Colonic mucosa (tissue), 4 donors: Measurements from ENCODE around the gene FBXO11. TPM values are rescaled to one million over a fixed set of nuclear protein-coding genes. Genes with fewer than 3 reads are reported as not detected.

Experiments used
- DNase-seq: peaks from one replicate; pipeline ENCODE4 v3.0.0-alpha.2; 2020
- H3K27ac ChIP-seq: fragments of 200-600 bp; one replicate; pipeline ENCODE4 v1.8.0; 2021
- H3K27me3 ChIP-seq: fragments of 200-600 bp; one replicate; pipeline ENCODE4 v1.8.0; 2021
- H3K36me3 ChIP-seq: fragments of 200-600 bp; one replicate; pipeline ENCODE4 v1.8.0; 2021
- H3K4me1 ChIP-seq: fragments of 200-600 bp; one replicate; pipeline ENCODE4 v1.8.0; 2021; ENCODE audit warnings: mild to moderate bottlenecking
- H3K4me3 ChIP-seq: fragments of 200-600 bp; one replicate; pipeline ENCODE4 v1.8.0; 2021
- H3K9ac ChIP-seq, 2 donors: one replicate each; pipeline ENCODE4 v1.7.0; 2013; ENCODE audit warnings: control low read depth in 2 of 2, low read depth in 2 of 2, low read length in 2 of 2
- H3K9me3 ChIP-seq: fragments of 200-600 bp; one replicate; pipeline ENCODE4 v1.8.0; 2021
- CTCF ChIP-seq: fragments of 200-600 bp; IDR thresholded peaks from one replicate; pipeline ENCODE4 v1.8.0; 2022; ENCODE audit warnings: antibody characterized with exemption, mild to moderate bottlenecking
- intact Hi-C: fragments of 100-400 bp; cut with DNase I; formaldehyde crosslinking; loops from one replicate; pipeline ENCODE4 v1.14.1; 2022
- total RNA-seq, 2 donors: library from RNA; stranded (reverse); fragmentation: NEBNext Ultra II Directional in 1 of 2; extraction: Animal tissue kit (Norgen Biotek cat#: 25700) in 1 of 2; gene quantifications; one replicate each; pipeline ENCODE4 v1.2.1, GENCODE V29; 2021
- donor health status: healthy.
- donor health status: DM: no; HTN: no; CAD: no.
- donor health status: DM: no; HTN: no; CAD: no.

The FBXO11 gene
- total RNA-seq, 2 donors from 2014 or later: 40.4 to 47.7 TPM

GRCh38 chr2:47849368-47849767 lies 56.9 kb downstream of the FBXO11 start:
- Histone ChIP-seq H3K36me3 (no peaks in the 10 kb centered on the region), H3K4me3 (no peak overlapping the region), H3K9me3 (no peaks in the 10 kb centered on the region), H3K4me1 (peaks cover 8% of the 10 kb centered on the region), H3K27me3 (no peaks in the 10 kb centered on the region), H3K27ac (no peak overlapping the region), H3K9ac (no peak overlapping the region)
- no peak for TF ChIP-seq CTCF
- DNase-seq: no peak
- intact Hi-C loops: no loop called here

- H3K4me3 ChIP-seq: no peak overlapping the region
- intact Hi-C loops: no loop called here
- H3K27ac ChIP-seq: no peak overlapping the region
- no peaks in the 10 kb centered on the region for H3K27me3 ChIP-seq
- H3K36me3 ChIP-seq: no peaks in the 10 kb centered on the region
- H3K9me3 ChIP-seq: no peaks in the 10 kb centered on the region
- TF ChIP-seq CTCF: no peak
- H3K4me1 ChIP-seq: no peaks in the 10 kb centered on the region
- H3K9ac ChIP-seq: no peak overlapping the region
- DNase-seq: no peak
Measured at GRCh38 chr2:47844162-47844561, 62.1 kb downstream of the FBXO11 start.

DNA sequence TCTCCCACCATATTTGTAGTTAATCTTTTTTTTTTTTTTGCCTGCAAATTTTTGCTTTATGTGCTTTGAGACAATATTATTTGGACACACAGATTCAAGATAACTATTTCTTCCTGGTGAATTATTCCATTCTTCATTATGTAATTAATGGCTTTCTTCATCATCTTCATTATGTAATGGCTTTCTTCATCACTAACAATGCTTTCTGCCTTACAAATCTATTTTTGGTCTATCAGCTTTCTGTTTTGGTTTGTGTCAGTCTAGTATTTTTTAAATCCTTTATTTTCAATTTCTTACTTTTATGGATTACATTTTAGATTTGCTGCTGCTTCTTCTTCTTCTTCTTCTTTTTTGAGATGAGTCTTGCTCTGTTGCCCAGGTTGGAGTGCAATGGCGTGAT lies 62.9 kb downstream of the FBXO11 start:
- Histone ChIP-seq H3K9ac (no peak overlapping the region), H3K36me3 (no peaks in the 10 kb centered on the region), H3K9me3 (no peaks in the 10 kb centered on the region), H3K4me3 (no peak overlapping the region), H3K27me3 (no peaks in the 10 kb centered on the region), H3K27ac (no peak overlapping the region), H3K4me1 (no peaks in the 10 kb centered on the region)
- no peak for DNase-seq
- intact Hi-C loops: no loop called here
- TF ChIP-seq CTCF: no peak

- H3K4me1 ChIP-seq: no peaks in the 10 kb centered on the region
- no peak for TF ChIP-seq CTCF
- H3K9ac ChIP-seq: no peak overlapping the region
- intact Hi-C loops: no loop called here
- no peaks in the 10 kb centered on the region for H3K27me3 ChIP-seq
- no peak overlapping the region for H3K4me3 ChIP-seq
- DNase-seq: no peak
- no peaks in the 10 kb centered on the region for H3K36me3 ChIP-seq
- H3K27ac ChIP-seq: no peak overlapping the region
- no peaks in the 10 kb centered on the region for H3K9me3 ChIP-seq
Measured at GRCh38 chr2:47842846-47843245, 63.5 kb downstream of the FBXO11 start.

GRCh38 chr2:47838686-47839085 lies 67.6 kb downstream of the FBXO11 start:
- H3K4me3 ChIP-seq: no peak overlapping the region
- DNase-seq: no peak
- no peaks in the 10 kb centered on the region for H3K4me1 ChIP-seq
- peaks cover 22% of the 10 kb centered on the region for H3K36me3 ChIP-seq
- intact Hi-C loops: no loop called here
- H3K27me3 ChIP-seq: no peaks in the 10 kb centered on the region
- TF ChIP-seq CTCF: no peak
- H3K27ac ChIP-seq: no peak overlapping the region
- H3K9ac ChIP-seq: no peak overlapping the region
- no peaks in the 10 kb centered on the region for H3K9me3 ChIP-seq

- TF ChIP-seq CTCF: no peak
- H3K9ac ChIP-seq: no peak overlapping the region
- no peak overlapping the region for H3K4me3 ChIP-seq
- no peaks in the 10 kb centered on the region for H3K9me3 ChIP-seq
- intact Hi-C loops: no loop called here
- H3K27me3 ChIP-seq: no peaks in the 10 kb centered on the region
- DNase-seq: no peak
- H3K27ac ChIP-seq: no peak overlapping the region
- H3K36me3 ChIP-seq: peaks cover 22% of the 10 kb centered on the region
- H3K4me1 ChIP-seq: no peaks in the 10 kb centered on the region
Measured at GRCh38 chr2:47838249-47838648, 68.0 kb downstream of the FBXO11 start.
